Esophagus squamous epithelium (tissue), 4 donors: ENCODE measurements around the gene NCOA1.
A peak's percentile ranks its signal among the peaks of the same experiment; 100 is the strongest.

Experiments used
- CTCF ChIP-seq, 6 experiments: fragments of 450-650 bp in 4 of 6; fragments of 200-600 bp in 2 of 6; sonication (generic) in 2 of 6; IDR thresholded peaks; one replicate each; pipeline ENCODE4 v1.5.1; 2016 to 2019; ENCODE audit warnings: antibody characterized with exemption in 6 of 6, mild to moderate bottlenecking in 4 of 6, moderate library complexity in 4 of 6
- POLR2A ChIP-seq, 4 donors: fragments of 450-650 bp; IDR thresholded peaks; one replicate each; pipeline ENCODE4 v1.6.1; 2017; ENCODE audit warnings: antibody characterized with exemption in 4 of 4, mild to moderate bottlenecking in 4 of 4, moderate library complexity in 3 of 4

GRCh38 chr2:24490690-24491541 is at the start of gene NCOA1:
- TF ChIP-seq CTCF (IDR thresholded peaks at IDR 0.05) (peak in 3 of 6 experiments; percentile 17 to 33 (median 24)), POLR2A (IDR thresholded peaks at IDR 0.05) (peak in 2 of 4 donors; percentile 44)
